HUDEP-2 (cell line): ENCODE data around the gene KDM1A.

Experiments used
- DNase-seq, 76 experiments: peaks; one replicate each; lab custom pipeline; 2025; ENCODE audit not compliant: unreplicated experiment in 76 of 76; lab: John Stamatoyannopoulos, UW

The KDM1A gene

DNA sequence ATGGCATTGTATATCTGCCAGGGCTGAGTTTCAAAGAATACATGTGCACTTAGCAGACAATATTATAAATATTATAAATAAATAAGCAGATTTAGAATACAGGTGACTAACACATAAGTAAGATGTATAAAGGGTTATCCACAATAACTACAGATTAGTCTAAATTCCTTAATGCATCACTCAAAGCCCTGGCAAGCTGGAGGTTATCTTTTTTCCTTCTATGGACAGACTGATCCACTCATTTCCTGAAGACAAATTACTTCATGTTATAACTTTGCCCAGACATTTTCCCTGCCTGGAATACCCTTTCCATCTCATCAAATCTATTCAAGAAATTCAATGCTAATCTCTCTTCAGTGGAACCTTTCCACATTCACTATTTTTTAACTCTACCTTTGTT lies 110.6 kb downstream of the KDM1A start:
- no peak for DNase-seq

- DNase-seq = no peak
Measured at GRCh38 chr1:23132033-23132432, 112.8 kb downstream of the KDM1A start.
